Measurements from ENCODE around the gene NGLY1. TPM values are rescaled to one million over a fixed set of nuclear protein-coding genes. Genes with fewer than 3 reads are reported as not detected.

The NGLY1 gene
- 58.2 TPM for total RNA-seq

DNA sequence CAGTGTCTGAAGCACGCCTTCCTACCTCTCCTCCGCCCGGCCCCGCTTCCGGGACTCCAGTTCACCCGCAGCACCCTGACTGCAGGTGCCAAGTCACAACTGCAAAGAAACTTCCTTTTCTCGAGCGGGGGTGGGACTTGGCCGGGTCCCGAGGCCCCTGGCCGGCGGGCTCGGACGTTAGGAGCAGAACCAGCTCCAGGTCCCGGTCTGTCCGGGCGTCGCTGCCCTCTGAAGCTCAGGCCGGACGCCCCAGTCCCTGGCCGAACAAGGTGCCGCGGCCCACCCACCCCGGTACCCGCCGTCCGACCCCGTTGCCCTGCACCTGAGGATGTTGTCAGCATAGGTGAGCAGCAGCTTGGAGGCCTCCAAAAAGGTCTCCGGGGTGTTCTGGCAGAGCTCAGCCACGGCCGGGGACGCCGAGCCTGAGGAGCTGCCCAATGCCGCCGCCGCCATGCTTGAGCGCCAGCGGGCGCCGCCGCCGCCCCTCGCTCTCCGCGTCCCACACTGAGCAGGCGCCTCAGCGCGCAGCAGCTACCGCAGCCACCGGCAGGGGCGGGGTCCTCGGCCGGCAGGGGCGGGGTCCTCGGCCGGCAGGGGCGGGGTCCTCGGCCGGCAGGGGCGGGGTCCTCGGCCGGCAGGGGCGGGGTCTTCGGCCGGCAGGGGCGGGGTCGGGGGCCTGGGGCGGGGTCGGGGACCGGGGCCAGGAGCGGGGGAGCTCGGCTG, at the start of gene NGLY1:
Gene NGLY1, minus strand, starts transcription at position 506 of the 723 bp plus-strand sequence. Its CDS starts 53 bp downstream, at position 453.
- DNase-seq, result peak; percentile 91

GRCh38 chr3:25831578-25831977, 48.3 kb upstream of the NGLY1 start:
- DNase-seq, result peak; percentile 37

DNA sequence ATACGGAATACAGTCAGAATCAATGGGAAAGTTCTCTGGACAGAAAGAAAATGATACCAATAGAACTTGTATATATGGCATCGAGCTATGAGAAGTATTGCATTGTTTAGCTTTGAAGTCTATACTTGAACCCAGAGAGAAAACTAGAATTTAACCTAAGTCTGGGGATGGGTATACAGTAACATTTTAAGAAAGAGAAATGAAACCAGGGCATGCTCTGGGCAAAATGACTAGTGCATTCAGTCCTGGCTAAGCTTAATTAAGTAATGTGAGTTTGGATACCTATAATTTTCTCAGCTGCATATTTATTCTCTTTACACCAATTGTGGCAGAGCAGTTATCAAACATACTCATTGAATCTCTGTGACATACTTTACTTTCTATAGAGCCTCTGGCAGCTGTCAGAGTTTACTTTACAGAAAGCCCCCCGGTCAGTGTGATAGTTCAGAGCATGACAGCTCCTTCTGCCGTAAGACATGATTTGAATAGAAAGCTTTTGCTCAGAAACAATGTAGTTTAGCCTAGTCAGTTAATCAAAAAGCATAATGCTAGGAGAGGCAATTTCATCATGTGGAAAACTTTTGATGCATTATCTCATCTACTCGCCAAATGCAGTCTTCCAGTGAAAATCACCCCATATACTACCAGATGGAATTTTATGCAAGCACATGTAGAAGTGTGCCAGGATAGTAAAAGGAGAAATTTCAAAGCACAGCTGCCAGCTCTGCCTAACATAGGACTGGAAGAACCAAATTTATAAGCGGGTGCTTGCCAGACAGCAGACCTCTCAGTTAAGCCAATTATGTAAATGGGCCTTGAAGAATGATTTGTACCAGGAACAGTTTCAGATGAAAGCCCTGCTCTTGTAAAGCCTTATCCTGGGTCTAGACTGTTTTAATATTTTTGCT, 47.4 kb upstream of the NGLY1 start:
- peak; percentile 69 for DNase-seq

- DNase-seq, result no peak
These were observed 43.3 kb upstream of the NGLY1 start for GRCh38 chr3:25826510-25826909.

- no peak for DNase-seq
These were observed 40.1 kb upstream of the NGLY1 start for GRCh38 chr3:25823314-25823713.

GRCh38 chr3:25821746-25822573, 38.7 kb upstream of the NGLY1 start:
- no peak for DNase-seq

GRCh38 chr3:25820816-25821486, 37.7 kb upstream of the NGLY1 start:
- no peak for DNase-seq

GRCh38 chr3:25820366-25820765, 37.1 kb upstream of the NGLY1 start:
- peak; percentile 48 for DNase-seq

DNA sequence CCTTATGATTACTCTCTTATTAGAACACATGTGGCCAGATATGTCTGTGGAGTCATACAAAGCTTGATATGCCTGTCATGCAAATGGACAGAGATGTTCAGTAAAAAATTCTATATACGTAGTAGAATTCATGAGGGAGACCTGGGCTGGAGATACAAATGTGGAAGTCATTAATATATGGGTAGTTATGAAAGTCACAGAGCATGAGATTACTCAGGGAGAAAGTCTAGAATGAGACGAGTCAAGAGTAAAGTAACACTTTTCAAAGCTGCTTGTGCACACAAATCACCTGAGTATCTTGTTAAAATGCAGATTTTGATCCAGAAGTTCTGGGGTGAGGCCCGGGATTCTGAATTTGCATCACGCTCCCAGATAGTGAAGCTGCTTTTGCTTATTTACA, 35.1 kb upstream of the NGLY1 start:
- DNase-seq, result no peak

GRCh38 chr3:25817638-25818037, 34.4 kb upstream of the NGLY1 start:
- DNase-seq, result no peak

- DNase-seq, result no peak
These were observed 33.9 kb upstream of the NGLY1 start for GRCh38 chr3:25817107-25817506.

- no peak for DNase-seq
These were observed 29.4 kb upstream of the NGLY1 start for GRCh38 chr3:25812644-25813043.

GRCh38 chr3:25804676-25805075, 21.4 kb upstream of the NGLY1 start:
- DNase-seq, result no peak

- no peak for DNase-seq
These were observed 20.6 kb upstream of the NGLY1 start for GRCh38 chr3:25803833-25804232.

DNA sequence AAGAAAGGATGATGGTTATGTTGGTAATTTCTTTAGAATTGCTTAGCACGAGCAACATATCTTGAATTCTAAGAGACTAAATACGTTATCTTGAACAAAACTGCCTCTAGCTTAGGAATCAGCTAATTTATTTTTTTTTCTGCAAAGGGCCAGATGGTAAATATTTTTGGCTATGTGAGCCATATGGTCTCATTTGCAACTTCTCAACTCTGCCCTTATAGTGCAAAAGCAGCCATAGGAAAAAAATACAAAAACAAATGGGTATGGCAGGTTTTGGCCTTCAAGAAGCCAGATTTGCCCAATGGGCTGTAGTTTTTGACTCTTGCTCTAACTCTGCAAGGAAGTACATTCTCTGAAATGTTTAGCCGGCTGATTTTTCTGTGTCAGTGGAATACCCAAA, 18.5 kb upstream of the NGLY1 start:
- DNase-seq, result no peak

- peak; percentile 96 for DNase-seq
These were observed 6.6 kb upstream of the NGLY1 start, which contains the start of gene OXSM for GRCh38 chr3:25789596-25790556. Gene OXSM (plus strand): TSS chr3:25790090. CDS start chr3:25791021, 931 bp downstream.

- no peak for DNase-seq
These were observed 6.0 kb upstream of the NGLY1 start for GRCh38 chr3:25789209-25789595.

GRCh38 chr3:25787689-25788088, 4.4 kb upstream of the NGLY1 start:
- DNase-seq, result no peak

DNA sequence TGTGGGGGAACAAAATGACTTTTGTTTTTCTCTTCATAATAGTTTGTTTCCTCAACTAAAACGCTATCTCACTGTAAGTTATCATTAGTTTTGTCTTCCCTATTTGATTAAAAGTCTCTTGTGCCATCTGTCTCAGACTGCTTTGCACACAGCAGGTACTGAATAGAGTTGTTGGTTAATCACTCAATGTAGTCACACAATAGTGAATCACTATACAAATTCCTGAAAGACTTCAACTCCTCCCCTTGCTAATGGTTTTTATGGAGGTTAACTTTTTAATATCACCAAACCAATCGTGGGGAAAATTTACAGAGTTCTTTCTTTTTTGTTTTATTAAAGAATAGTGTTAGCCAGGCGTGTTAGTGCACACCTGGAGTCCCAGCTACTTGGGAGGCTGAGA, 2.6 kb upstream of the NGLY1 start:
- DNase-seq, result no peak

DNA sequence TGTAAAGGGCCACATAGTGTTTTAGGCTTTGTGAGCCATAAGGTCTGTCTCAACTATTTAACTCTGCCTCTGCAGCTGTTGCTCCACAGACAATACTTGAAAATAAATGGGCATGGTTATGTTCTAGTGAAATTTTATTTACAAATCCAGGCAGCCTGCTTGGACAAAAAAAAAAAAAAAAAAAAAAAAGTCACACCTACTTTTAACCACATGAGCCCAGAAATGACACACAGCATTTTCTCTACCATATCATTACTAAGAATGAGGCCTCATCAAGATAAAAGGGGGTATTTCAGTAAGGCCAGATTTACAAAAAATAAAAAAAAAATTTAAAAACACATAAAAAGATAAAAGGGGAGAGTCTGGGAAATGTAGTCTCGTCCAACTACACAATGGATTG, 1.7 kb upstream of the NGLY1 start:
- peak; percentile 14 for DNase-seq

Measured in tongue (tissue), 2 donors.